H9 (cell line): ENCODE results near the gene DCN. TPM values are rescaled to one million over a fixed set of nuclear protein-coding genes. Genes with fewer than 3 reads are reported as not detected.

Experiments used
- DNase-seq: peaks from one replicate; pipeline ENCODE4 v3.0.0-alpha.2; 2017
- H2AFZ ChIP-seq: one replicate; pipeline ENCODE4 v1.6.1; 2013; ENCODE audit warnings: mild to moderate bottlenecking, low read length, control low read depth, moderate library complexity
- H2AK5ac ChIP-seq: 2 replicates; pipeline ENCODE4 v1.6.1; 2013; ENCODE audit warnings: low read length, control low read depth, mixed read lengths; ENCODE audit not compliant: insufficient read length
- H2BK120ac ChIP-seq: one replicate; pipeline ENCODE4 v1.6.1; 2013; ENCODE audit warnings: low read depth, mild to moderate bottlenecking, low read length, control low read depth, inconsistent platforms; ENCODE audit not compliant: poor library complexity, severe bottlenecking
- H2BK12ac ChIP-seq: 2 replicates; pipeline ENCODE4 v1.6.1; 2013; ENCODE audit warnings: low read length, control low read depth, mixed read lengths, low read depth; ENCODE audit not compliant: insufficient read length
- H2BK15ac ChIP-seq: 2 replicates; pipeline ENCODE4 v1.6.1; 2013; ENCODE audit warnings: low read depth, low read length, control low read depth
- H2BK20ac ChIP-seq: one replicate; pipeline ENCODE4 v1.6.1; 2013; ENCODE audit warnings: low read depth, mild to moderate bottlenecking, low read length, control low read depth, inconsistent platforms; ENCODE audit not compliant: poor library complexity, severe bottlenecking
- H2BK5ac ChIP-seq: 2 replicates; pipeline ENCODE4 v1.6.1; 2013; ENCODE audit warnings: low read length, control low read depth, mixed read lengths; ENCODE audit not compliant: insufficient read length
- H3K14ac ChIP-seq: 2 replicates; pipeline ENCODE4 v1.6.1; 2013; ENCODE audit warnings: low read length, control low read depth; ENCODE audit not compliant: insufficient read depth
- H3K18ac ChIP-seq: 2 replicates; pipeline ENCODE4 v1.6.1; 2013; ENCODE audit warnings: low read depth, mild to moderate bottlenecking, mixed read lengths, low read length, control low read depth; ENCODE audit not compliant: insufficient read length
- H3K23ac ChIP-seq: 2 replicates; pipeline ENCODE4 v1.6.1; 2013; ENCODE audit warnings: low read length, control low read depth, mixed read lengths, low read depth; ENCODE audit not compliant: insufficient read length
- H3K23me2 ChIP-seq: 2 replicates; pipeline ENCODE4 v1.6.1; 2013; ENCODE audit warnings: low read depth, mild to moderate bottlenecking, mixed read lengths, low read length, control low read depth; ENCODE audit not compliant: insufficient read length, poor library complexity, severe bottlenecking
- H3K27ac ChIP-seq: 2 replicates; pipeline ENCODE4 v1.5.1; 2013; ENCODE audit warnings: low read length, control low read depth, mixed read lengths, low read depth; ENCODE audit not compliant: insufficient read length
- H3K27me3 ChIP-seq: 2 replicates; pipeline ENCODE4 v1.6.1; 2013; ENCODE audit warnings: low read length, control low read depth, inconsistent platforms; ENCODE audit not compliant: insufficient read depth
- H3K4ac ChIP-seq: 2 replicates; pipeline ENCODE4 v1.6.1; 2013; ENCODE audit warnings: low read depth, mild to moderate bottlenecking, control low read depth, inconsistent platforms, low read length, moderate library complexity
- H3K4me1 ChIP-seq: 2 replicates; pipeline ENCODE4 v1.6.1; 2013; ENCODE audit warnings: low read length, control low read depth, inconsistent platforms; ENCODE audit not compliant: insufficient read depth
- H3K4me2 ChIP-seq: 2 replicates; pipeline ENCODE4 v1.6.1; 2013; ENCODE audit warnings: low read length, control low read depth, mixed read lengths; ENCODE audit not compliant: insufficient read length, insufficient read depth
- H3K56ac ChIP-seq: 2 replicates; pipeline ENCODE4 v1.6.1; 2013; ENCODE audit warnings: low read depth, mild to moderate bottlenecking, mixed read lengths, low read length, control low read depth; ENCODE audit not compliant: insufficient read length
- H3K79me1 ChIP-seq: 2 replicates; pipeline ENCODE4 v1.6.1; 2013; ENCODE audit warnings: low read depth, mild to moderate bottlenecking, moderate library complexity, low read length, control low read depth, inconsistent platforms; ENCODE audit not compliant: insufficient read depth, poor library complexity, severe bottlenecking
- H3K79me2 ChIP-seq: 2 replicates; pipeline ENCODE4 v1.6.1; 2013; ENCODE audit warnings: low read length, control low read depth, inconsistent platforms; ENCODE audit not compliant: insufficient read depth
- H3K9ac ChIP-seq: 2 replicates; pipeline ENCODE4 v1.6.1; 2013; ENCODE audit warnings: low read length, control low read depth, mixed read lengths; ENCODE audit not compliant: insufficient read length; ENCODE audit errors: extremely low read depth
- H3K9me3 ChIP-seq: one replicate; pipeline ENCODE4 v1.6.1; 2013; ENCODE audit warnings: low read depth, low read length, inconsistent platforms; ENCODE audit not compliant: control insufficient read depth
- H3T11ph ChIP-seq: one replicate; pipeline ENCODE4 v1.6.1; 2013; ENCODE audit warnings: mild to moderate bottlenecking, low read length, control low read depth, inconsistent platforms
- H4K20me1 ChIP-seq: one replicate; pipeline ENCODE4 v1.6.1; 2013; ENCODE audit not compliant: control insufficient read depth, insufficient read length, insufficient read depth
- H4K5ac ChIP-seq: 2 replicates; pipeline ENCODE4 v1.6.1; 2013; ENCODE audit warnings: low read depth, mild to moderate bottlenecking, mixed read lengths, low read length, control low read depth; ENCODE audit not compliant: insufficient read length
- H4K8ac ChIP-seq: replicated peaks from 2 replicates; pipeline ENCODE4 v1.6.1; 2013; ENCODE audit warnings: low read length, control low read depth, mixed read lengths, low read depth; ENCODE audit not compliant: insufficient read length
- H4K91ac ChIP-seq: 2 replicates; pipeline ENCODE4 v1.6.1; 2013; ENCODE audit warnings: low read depth, mild to moderate bottlenecking, moderate library complexity, mixed read lengths, low read length, control low read depth; ENCODE audit not compliant: insufficient read length
- H3K27ac Mint-ChIP-seq, 3 experiments: 2 replicates in 2 of 3; 3 replicates in 1 of 3; pipeline ENCODE4 v1.8.0; 2020 to 2021; ENCODE audit warnings: mixed read lengths in 3 of 3, mild to moderate bottlenecking in 1 of 3, moderate library complexity in 1 of 3
- H3K27me3 Mint-ChIP-seq: 2 replicates; pipeline ENCODE4 v1.8.0; 2021; ENCODE audit warnings: low read depth, mild to moderate bottlenecking, moderate library complexity, mixed read lengths
- H3K36me3 Mint-ChIP-seq, 3 experiments: 2 replicates in 2 of 3; 3 replicates in 1 of 3; pipeline ENCODE4 v1.8.0; 2020 to 2021; ENCODE audit warnings: low read depth in 3 of 3, mixed read lengths in 3 of 3; ENCODE audit not compliant: insufficient read depth in 1 of 3
- H3K4me1 Mint-ChIP-seq, 2 experiments: 2 replicates each; pipeline ENCODE4 v1.8.0; 2020; ENCODE audit warnings: mixed read lengths in 2 of 2
- H3K4me3 Mint-ChIP-seq, 2 experiments: 2 replicates in 1 of 2; 3 replicates in 1 of 2; pipeline ENCODE4 v1.8.0; 2020 to 2021; ENCODE audit warnings: mild to moderate bottlenecking in 2 of 2, mixed read lengths in 2 of 2, moderate library complexity in 1 of 2
- H3K9me3 Mint-ChIP-seq, 2 experiments: 2 replicates in 1 of 2; 3 replicates in 1 of 2; pipeline ENCODE4 v1.8.0; 2020; ENCODE audit warnings: mild to moderate bottlenecking in 2 of 2, mixed read lengths in 2 of 2, moderate library complexity in 1 of 2
- WGBS: extraction: QIAGEN DNeasy Blood & Tissue Kit; methylation state at CpG from one replicate; pipeline ENCODE4 v1.1.7; 2013; ENCODE audit warnings: missing lambda C conversion rate, low lambda C conversion rate, mixed read lengths; ENCODE audit not compliant: insufficient read length; ENCODE audit errors: extremely low coverage; 5-methylcytosine and 5-hydroxymethylcytosine counted together
- total RNA-seq: library from RNA; stranded (reverse); gene quantifications from 2 replicates; pipeline ENCODE4 v1.2.1, GENCODE V29; 2021
- TF ChIP-seq, protein P1 (sequence below): fragments of 200-600 bp; sonication (generic); conservative IDR thresholded peaks from 3 replicates; pipeline ENCODE4 v1.8.0; 2021; ENCODE audit warnings: antibody characterized with exemption, mild to moderate bottlenecking

The DCN gene
- total RNA-seq, 1 experiment from 2014 or later = not detected

DNA sequence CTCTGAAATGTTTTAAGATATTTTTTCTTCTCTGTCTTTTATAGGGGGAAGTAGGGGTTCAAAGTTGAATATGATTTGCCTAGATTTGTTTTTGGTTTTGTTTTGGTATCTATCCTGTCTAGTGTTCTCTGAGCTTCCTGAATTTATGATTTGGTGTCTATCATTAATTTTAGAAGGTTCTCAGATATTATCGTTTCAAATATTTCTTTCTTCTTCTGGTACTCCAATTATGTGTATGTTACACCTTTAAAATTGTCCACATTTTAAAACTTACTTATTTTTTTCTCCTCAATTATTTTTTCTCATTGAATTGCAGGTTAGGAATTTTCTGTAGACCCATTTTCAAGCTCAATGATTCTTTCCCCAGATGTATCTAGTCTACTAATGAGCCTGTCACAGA lies 13.8 kb upstream of the DCN start:
- no peak overlapping the region for H2BK12ac ChIP-seq
- no peak overlapping the region for H2AK5ac ChIP-seq
- Mint-ChIP-seq H3K27ac (no peak overlapping the region), H3K27me3 (no peaks in the 10 kb centered on the region; the same call in 1 of the 2 replicates), H3K36me3 (peaks cover 0 to 15% (median 7%) of the 10 kb centered on the region in 3 experiments; a peak in 6 of 7 replicates), H3K4me3 (no peak overlapping the region), H3K4me1 (no peaks in the 10 kb centered on the region), H3K9me3 (peaks cover 13 to 16% of the 10 kb centered on the region in 2 experiments)
- H3K4me1 ChIP-seq = no peaks in the 10 kb centered on the region
- no peak overlapping the region for H3K4ac ChIP-seq
- H3K14ac ChIP-seq = no peak overlapping the region
- no peak overlapping the region for H3K27ac ChIP-seq
- no peaks in the 10 kb centered on the region for H3K27me3 ChIP-seq
- no peak for DNase-seq
- H4K5ac ChIP-seq = no peak overlapping the region
- no peak overlapping the region for H2BK120ac ChIP-seq
- no peak overlapping the region for H2BK5ac ChIP-seq
- no peak overlapping the region for H3K18ac ChIP-seq
- H2BK20ac ChIP-seq = no peak overlapping the region
- H3K79me1 ChIP-seq = no peaks in the 10 kb centered on the region
- H4K20me1 ChIP-seq = no peaks in the 10 kb centered on the region
- no peak overlapping the region for H3K56ac ChIP-seq
- H4K8ac ChIP-seq = no peak overlapping the region
- no peak overlapping the region for H4K91ac ChIP-seq
- H3K23ac ChIP-seq = no peak overlapping the region
- TF ChIP-seq, protein P1, sequence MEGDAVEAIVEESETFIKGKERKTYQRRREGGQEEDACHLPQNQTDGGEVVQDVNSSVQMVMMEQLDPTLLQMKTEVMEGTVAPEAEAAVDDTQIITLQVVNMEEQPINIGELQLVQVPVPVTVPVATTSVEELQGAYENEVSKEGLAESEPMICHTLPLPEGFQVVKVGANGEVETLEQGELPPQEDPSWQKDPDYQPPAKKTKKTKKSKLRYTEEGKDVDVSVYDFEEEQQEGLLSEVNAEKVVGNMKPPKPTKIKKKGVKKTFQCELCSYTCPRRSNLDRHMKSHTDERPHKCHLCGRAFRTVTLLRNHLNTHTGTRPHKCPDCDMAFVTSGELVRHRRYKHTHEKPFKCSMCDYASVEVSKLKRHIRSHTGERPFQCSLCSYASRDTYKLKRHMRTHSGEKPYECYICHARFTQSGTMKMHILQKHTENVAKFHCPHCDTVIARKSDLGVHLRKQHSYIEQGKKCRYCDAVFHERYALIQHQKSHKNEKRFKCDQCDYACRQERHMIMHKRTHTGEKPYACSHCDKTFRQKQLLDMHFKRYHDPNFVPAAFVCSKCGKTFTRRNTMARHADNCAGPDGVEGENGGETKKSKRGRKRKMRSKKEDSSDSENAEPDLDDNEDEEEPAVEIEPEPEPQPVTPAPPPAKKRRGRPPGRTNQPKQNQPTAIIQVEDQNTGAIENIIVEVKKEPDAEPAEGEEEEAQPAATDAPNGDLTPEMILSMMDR = no peak
- no peak overlapping the region for H3K9ac ChIP-seq
- no peak overlapping the region for H3T11ph ChIP-seq
- H2BK15ac ChIP-seq = no peak overlapping the region
- no peak overlapping the region for H3K4me2 ChIP-seq
- H3K23me2 ChIP-seq = no peaks in the 10 kb centered on the region
- no peak overlapping the region for H2AFZ ChIP-seq
- no CpG with 5 or more reads among the region's 1 CpG for WGBS
- no peaks in the 10 kb centered on the region for H3K9me3 ChIP-seq
- H3K79me2 ChIP-seq = no peaks in the 10 kb centered on the region
